Effector CD8-positive, alpha-beta T cell (primary cell): ENCODE results near the gene ZNF384.
"Not testable (repeated sequence)": the region's sequence is repeated elsewhere in the genome, so short reads cannot be mapped to it uniquely, and the experiment has no call there.

Experiments
- DNase-seq: peaks from one replicate; lab custom pipeline; 2025; lab: John Stamatoyannopoulos, UW
- total RNA-seq, 4 experiments: gene quantifications; one replicate each; lab custom pipeline; 2026; lab: John Stamatoyannopoulos, UW

Gene ZNF384
- total RNA-seq = 52.3 to 79.2 (median 61.0) reads per million in 4 experiments

DNA sequence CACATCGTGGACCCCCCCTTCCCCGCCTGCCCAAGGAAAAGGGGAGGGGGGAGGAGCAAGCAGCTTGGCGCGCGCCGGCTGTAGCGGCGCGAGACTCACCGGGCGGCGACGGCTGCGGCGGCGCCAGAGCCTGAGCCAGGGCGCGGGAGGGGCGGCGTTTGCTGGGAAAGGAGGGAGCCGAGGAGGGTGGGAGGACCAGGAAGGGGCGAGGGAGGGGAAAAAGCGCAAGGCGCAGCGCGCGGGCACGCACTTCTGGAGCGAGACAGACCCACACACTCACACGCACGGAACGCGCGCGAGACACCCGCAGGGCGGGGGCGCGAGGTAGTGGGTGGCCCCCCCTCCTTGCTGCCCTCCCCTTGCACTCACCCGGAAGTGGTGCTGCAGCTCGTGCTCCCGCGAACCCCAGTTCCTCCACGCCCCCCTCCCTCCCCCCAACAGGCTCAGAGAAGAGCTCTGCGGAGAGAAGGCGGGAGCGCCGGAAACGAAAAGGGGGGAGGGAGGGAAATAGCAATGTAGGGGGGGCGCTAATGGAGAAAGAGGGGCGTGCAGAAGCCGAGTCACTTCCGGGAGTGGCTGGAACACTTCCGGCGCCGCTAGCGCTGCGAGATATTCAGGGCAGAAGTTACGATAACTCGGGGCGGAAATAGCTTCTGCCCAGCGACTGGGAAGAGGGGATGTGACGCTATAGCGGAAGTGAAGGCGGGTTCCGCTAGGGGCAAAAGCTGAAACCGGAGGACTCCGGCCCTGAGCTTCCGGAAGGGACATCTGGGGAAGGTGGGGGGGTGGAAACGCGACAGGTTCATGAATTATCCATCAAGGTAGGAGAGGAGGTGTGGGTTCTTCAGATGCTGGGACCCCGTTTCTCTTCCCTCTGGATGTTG, at the start of gene ZNF384:
TSS of gene ZNF384 (minus strand) at position 377 of the 884 bp plus-strand sequence. CDS start 9,855 bp downstream, outside the sequence.
- peak; percentile 99 for DNase-seq

DNA sequence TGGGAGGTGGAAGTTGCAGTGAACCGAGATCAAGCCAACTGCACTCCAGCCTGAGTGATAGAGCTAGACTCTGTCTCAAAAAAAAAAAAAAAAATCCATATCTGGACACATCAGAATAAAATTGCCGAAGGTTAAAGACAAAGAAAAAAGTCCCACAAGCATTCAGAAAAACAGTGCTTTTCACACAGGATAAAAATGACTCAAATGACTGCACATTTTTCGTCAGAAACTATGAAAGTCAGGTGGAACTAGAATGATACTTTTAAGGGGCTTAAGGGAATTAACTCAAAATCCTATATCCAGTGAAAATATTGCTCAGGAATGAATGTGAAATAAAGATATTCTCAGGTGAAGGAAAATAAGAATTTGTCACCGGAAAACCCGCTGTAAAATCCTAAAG, 47.6 kb upstream of the ZNF384 start:
- DNase-seq = no peak

DNA sequence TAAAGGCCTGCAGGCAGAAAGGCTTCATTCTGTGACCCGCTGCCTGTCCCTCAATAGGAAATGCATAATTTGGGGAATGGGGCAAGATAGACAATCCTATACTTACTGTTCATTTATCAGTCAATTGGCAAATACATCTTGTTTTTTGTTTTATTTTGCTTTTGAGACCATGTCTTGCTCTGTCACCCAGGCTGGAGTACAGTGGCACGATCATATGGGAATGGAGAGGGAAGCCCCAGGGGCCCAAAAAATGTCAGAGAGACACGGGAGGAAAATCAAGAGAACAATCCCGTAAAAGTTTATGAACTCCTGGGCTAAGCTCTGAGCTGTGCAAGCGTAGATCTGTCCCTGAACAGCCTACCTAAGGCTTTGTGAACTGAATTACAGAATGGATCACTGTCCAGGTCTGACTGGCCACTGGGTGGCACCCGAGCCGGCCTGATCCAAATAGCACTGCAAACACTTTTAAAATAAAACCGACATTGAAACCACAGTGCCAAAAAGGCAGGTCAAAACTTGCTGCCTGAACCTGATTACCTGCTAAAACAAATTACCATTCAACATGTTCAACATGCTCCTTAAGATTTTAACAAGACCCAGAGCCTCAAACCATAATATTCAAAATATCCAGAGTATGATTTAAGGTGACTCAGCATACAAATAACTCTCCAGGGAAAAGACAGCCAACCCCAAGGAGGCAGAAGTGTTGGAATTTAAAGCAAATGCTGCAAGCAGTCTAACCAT, 46.4 kb upstream of the ZNF384 start:
- no peak for DNase-seq

DNA sequence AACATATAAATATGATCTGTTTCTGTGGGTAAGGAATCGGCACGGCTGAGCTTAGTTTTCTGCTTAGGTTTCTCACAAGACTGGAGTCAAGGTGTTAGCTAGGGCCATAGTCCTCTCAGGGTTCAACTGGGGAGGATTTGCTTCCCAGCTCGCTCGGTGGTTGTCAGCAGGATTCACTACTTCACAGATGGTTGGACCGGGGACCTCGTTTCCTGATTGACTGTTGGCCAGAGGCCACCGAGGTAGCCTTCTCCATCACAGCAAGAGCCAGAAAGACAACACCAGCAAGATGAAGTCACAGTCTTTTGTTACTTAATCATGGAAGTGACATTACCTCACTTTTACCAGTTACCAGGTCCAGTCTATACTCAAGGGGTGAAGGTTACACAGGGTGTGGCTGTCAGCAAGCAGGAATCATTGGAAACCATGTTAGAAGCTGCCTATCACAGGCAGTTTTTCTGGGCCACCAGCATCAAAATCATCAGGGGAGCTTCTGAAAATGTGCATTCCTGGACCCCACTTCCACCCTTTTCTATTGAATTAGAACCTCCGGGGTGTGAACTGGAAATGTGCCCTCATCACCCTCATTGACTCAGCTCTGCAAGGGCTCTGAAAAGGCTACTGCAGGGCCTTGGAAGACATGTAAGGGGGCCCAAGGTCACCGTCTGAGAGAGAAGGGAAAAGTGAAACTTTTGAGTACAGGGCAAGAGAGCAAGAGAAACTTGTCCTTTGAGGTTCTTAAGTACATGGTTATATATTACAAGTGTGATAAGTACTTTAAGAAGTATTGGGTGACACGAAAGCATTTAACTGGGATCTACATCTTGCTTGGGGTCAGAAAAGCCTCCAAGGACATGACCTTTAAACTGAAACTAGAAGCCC, 45.6 kb upstream of the ZNF384 start:
- DNase-seq = no peak

DNA sequence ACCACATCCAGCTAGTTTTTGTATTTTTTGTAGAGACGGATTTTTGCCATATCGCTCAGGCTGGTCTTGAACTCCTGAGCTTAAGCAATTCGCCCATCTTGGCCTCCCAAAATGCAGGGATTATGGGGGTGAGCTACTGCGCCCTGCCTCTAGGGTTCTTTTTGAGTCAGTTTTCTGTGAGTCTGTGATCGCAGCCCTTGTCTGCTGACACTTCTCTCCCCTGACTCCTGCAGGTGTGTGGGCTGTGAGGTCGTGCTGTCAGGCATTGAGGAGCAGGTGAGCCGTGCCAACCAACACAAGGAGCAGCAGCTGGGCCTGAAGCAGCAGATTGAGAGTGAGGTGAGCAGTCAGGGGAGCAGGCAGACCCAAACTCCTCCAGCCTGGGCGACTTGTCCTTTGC, 41.0 kb upstream of the ZNF384 start:
- DNase-seq = no peak

DNA sequence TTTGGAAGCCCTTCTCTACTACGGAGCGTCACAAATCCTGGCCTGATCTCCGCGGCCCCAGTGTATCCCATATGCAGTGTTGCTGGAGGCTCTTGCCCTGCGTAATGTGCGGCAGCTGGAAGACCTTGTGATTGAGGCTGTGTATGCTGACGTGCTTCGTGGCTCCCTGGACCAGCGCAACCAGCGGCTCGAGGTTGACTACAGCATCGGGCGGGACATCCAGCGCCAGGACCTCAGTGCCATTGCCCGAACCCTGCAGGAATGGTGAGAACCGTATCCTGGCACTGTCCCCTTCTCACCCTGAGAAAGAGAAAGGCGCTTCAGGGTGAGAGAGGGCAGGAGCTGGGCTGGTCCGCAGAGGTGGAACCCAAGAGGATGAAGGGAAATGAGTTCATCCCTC, 40.0 kb upstream of the ZNF384 start:
- no peak for DNase-seq

DNA sequence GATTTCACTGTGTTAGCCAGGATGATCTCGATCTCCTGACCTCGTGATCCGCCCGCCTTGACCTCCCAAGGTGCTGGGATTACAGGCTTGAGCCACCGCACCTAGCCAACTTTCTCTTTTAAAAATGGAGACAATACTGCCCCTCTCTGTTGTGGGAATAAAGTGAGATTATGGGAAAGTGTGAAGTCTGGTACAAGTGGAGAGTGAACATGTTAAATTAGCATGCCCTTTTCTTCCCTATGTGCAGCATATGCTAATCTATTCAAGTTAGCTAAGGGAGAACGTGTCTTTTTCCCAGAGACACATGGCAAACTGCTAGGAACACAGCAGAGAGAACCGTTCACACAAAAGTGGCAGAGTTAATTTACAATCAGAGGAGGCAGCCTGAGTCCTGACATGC, 36.2 kb upstream of the ZNF384 start:
- DNase-seq = no peak

DNA sequence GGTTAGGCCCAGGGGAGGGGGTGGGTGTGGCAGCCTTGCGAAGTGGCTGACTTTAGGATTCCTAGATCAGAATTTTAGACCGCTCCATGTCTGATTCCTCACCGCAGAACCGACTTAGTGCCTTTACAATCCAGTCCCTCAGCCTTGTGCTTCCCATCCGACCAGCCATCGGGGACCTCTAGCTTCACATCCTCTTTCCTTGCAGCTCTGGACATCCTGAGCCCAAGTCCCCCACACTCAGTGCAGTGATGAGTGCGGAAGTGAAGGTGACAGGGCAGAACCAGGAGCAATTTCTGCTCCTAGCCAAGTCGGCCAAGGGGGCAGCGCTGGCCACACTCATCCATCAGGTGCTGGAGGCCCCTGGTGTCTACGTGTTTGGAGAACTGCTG, 35.2 kb upstream of the ZNF384 start:
- DNase-seq = no peak

DNA sequence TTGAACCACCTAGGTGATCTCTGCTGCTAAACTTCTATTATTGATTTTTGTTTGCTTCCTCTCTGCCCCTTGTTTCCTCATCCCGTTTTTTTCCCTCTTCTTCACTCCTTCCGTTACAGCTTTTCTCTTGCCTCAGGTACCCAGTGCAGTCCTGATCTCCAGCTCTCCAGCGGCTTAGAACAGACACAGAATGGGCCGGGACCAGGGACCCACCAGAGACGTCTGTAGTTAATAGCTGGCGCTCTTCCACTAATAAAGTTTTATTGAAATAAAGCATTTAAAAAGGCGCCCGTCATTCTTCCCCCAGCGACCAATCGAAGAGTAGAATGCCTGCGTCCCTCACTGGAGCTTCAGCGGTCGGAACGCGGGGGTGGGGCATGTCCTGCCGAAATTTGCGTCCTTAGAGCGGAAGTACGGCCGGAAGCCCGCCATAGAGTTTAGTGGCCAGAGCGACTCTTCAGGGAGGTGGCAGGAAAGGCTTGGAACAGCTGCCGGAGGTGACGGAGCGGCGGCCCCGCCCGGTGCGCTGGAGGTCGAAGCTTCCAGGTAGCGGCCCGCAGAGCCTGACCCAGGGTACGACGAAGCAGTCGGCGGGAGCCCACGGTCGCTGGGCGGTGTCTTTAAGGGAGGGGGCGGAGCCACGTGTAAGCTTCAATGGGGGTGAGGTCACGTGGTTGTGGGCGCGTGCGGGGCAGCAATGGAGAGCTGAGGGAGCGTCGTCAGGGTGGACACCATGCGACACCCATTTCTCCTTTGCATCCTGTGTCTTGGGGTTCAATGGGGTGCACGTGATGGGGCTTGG, 34.6 kb upstream of the ZNF384 start, which contains the start of gene COPS7A:
TSS of gene COPS7A (plus strand) at position 440 of the 802 bp plus-strand sequence. CDS start 611 bp downstream, outside the sequence.
- peak; percentile 81 for DNase-seq

DNA sequence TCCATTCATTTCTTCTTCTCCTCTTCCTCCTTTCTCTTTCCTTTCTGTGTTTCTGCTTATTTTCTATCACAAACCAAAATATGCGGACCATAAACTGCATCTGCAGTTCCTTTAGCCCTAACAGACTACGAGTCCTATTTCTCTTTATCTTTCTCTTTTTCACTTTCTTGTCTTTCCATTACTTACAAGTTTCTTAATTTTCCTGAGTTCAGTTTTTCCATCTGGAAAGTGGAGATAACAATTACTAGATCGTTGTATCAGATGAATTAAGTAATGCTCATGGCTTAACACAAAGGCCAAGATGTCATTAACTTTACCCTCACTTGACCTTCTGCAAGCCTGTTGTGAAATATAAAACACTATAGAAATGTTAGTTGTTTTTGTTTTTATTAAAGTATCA, 33.7 kb upstream of the ZNF384 start:
- no peak for DNase-seq

DNA sequence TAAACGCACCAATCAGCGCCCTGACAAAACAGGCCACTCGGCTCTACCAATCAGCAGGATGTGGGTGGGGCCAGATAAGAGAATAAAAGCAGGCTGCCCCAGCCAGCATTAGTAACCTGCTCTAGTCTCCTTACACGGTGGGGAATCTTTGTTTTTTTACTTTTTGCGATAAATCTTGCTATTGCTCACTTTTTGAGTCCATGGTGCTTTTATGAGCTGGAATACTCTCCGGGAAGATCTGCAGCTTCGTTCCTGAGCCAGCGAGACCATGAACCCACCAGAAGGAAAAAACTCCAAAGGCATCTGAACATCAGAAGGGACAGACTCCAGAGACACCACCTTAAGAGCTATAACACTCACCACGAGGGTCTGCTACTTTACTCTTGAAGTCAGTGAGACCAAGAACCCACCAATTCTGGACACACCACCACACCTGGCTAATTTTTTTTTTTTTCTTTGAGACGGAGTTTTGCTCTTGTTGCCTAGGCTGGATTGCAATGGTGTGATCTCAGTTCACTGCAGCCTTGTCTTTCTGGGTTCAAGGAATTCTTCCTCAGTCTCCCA, 27.8 kb upstream of the ZNF384 start:
- DNase-seq = no peak

DNA sequence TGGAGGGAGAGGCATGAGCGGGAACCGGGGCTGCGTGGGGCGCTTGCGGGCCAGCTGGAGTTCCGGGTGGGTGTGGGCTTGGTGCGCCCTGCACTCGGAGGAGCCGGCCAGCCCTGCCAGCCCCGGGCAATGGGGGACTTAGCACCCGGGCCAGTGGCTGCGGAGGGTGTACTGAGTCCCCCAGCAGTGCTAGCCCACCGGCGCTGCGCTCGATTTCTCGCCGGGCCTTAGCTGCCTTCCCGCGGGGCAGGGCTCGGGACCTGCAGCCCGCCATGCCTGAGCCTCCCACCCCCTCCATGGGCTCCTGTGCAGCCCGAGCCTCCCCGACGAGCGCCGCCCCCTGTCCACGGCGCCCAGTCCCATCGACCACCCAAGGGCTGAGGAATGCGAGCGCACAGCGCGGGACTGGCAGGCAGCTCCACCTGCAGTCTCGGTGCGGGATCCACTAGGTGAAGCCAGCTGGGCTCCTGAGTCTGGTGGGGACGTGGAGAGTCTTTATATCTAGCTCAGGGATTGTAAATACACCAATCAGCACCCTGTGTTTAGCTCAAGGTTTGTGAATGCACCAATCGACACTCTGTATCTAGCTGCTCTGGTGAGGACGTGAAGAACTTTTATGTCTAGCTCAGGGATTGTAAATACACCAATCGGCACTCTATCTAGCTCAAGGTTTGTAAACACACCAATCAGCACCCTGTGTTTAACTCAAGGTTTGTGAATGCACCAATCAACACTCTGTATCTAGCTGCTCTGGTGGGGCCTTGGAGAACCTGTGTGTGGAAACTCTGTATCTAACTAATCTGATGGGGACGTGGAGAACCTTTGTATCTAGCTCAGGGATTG, 27.1 kb upstream of the ZNF384 start:
- not testable (repeated sequence) for DNase-seq

DNA sequence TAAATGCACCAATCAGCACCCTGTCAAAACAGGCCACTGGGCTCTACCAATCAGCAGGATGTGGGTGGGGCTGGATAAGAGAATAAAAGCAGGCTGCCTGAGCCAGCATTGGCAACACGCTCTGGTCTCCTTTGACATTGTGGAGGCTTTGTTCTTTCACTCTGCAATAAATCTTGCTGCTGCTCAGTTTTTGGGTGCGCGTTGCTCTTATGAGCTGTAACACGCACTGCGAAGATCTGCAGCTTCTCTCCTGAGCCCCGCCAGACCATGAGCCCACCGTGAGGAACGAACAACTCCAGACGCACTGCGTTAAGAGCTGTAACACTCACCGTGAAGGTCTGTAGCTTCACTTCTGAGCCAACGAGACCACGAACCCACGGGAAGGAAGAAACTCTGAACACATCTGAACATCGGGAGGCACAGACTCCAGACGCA, 19.8 kb upstream of the ZNF384 start:
- DNase-seq = no peak

DNA sequence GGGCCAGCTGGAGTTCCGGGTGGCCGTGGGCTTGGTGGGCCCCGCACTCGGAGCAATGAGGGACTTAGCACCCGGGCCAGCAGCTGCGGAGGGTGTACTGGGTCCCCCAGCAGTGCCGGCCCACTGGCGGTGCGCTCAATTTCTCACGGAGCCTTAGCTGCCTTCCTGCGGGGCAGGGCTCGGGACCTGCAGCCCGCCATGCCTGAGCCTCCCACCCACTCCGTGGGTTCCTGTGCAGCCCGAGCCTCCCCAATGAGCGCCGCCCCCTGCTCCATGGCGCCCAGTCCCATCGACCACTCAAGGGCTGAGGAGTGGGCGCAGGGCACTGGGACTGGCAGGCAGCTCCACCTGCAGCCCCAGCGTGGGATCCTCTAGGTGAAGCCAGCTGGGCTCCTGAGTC, 19.2 kb upstream of the ZNF384 start:
- DNase-seq = not testable (repeated sequence)

DNA sequence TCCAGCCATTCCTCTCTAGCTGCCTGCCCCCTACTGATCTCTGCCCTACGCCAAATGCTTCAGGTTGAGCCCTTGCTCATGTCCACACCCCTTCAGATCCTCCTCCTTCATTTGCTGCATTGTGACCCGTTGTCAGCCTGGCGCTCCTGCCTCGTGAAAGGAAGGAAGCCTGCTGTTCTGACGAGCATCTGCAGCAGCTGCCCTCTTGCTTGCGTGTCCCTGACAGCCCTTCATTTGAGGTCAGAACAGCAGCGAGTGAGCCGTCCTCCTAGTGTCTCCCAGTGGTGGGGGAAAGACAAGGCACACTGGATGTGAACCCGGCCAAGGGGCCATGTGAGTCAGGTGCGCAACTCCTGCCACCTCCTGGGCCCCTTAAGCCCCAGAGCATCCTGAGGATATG, 14.5 kb upstream of the ZNF384 start:
- DNase-seq = no peak

DNA sequence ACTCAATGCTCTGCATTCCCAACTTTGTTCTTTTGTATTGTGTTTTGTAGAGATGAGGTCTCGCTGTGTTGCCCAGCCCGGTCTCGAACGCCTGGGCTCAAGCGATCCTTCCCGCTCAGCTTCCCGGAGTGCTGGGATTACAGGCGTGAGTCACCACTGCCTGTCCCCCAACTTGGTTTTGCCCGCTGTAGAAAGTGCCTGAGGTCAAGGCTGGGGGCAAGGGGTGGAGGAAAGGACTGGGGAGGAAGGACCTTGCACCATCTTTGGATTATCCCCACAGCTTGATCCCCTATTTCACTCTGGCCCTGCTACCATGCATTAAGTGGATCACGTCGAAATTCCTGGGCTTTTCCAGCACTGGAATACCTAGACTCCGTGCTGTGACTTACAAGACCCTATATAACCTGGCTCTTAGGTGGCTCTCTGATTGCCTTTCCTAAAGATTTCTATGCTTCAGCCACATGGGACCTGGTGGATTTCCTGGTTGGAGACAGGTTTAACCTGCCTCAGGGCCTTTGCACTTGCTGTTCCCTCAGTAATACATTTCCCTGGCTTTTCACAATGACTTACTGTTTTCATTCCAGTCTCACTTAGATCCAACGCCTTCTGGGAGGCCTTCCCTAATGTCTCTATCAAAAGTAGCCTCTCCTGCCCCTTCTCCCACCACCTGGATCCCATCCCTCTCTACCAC, 12.0 kb upstream of the ZNF384 start:
- no peak for DNase-seq

DNA sequence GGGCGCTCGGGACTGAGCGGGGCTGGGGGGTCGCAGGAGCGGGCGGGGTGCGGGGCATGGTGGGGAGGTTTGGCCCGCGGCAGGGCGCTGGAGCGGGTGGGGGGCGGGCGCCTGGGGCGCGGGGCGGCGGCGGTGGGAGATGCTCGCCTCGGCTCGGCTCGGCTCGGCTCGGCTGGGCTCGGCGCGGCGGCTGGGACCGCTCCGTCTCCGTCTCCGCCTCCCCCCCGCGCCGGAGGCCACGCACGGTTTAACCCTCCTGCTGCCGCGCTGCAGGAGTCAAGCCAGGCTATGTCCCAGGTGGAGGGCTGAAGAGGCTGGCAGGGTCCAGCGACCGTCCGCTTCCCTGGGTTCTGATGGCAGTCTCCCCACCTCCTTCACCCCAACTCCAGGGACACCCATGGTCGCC, 11.5 kb upstream of the ZNF384 start, which contains the start of gene PIANP:
TSS of gene PIANP (minus strand) at position 170 of the 406 bp plus-strand sequence. CDS start 2,754 bp downstream, outside the sequence.
- peak; percentile 21 for DNase-seq

DNA sequence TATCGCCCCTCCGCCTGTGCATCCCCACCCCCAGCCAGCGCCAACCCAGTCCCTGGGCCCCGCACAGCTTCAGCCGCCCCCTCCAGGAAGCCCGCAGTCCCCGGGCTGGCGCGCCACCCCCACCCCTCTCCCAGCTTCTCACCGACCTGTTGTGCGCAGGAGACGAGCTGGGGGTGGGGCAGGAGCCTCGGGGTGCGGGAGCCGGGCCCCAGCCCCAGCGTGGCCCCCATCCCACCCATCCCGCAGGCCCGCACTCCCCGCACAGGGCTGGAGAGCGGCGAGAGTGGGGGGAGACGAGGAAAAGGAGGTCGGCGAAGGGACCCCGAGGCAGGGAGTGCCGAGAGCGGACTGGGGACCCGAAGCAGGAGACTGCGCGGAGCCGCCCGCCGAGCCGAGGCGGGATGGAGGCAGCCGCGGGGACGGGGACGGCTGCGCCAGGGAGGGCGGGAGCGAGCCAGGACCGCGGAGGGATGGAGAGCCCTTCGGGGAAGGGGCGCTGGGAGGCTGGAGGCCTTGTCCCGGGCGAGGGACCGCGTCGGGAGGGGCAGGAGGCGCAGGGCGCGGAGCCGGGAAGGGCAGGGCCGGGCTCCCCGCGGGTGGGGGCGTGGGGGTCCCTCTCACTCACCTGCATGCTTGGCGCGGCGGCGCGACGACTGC, 10.9 kb upstream of the ZNF384 start:
- DNase-seq = no peak
